Endothelial cell (in vitro differentiated cells): Measurements from ENCODE around the gene CLDN1. TPM values are rescaled to one million over a fixed set of nuclear protein-coding genes. Genes with fewer than 3 reads are reported as not detected.

Experiments used
- DNase-seq: peaks from one replicate; pipeline ENCODE4 v3.0.0; 2021; ENCODE audit warnings: low spot score
- H3K27ac Mint-ChIP-seq: one replicate; pipeline ENCODE4 v1.8.0; 2021; ENCODE audit warnings: mixed read lengths, inconsistent platforms; ENCODE audit not compliant: unreplicated experiment
- H3K27me3 Mint-ChIP-seq: one replicate; pipeline ENCODE4 v1.8.0; 2021; ENCODE audit warnings: mild to moderate bottlenecking, moderate library complexity, mixed read lengths, inconsistent platforms; ENCODE audit not compliant: unreplicated experiment
- H3K36me3 Mint-ChIP-seq: one replicate; pipeline ENCODE4 v1.8.0; 2021; ENCODE audit warnings: mild to moderate bottlenecking, low read depth, mixed read lengths, inconsistent platforms; ENCODE audit not compliant: unreplicated experiment
- H3K4me1 Mint-ChIP-seq: one replicate; pipeline ENCODE4 v1.8.0; 2021; ENCODE audit warnings: mild to moderate bottlenecking, mixed read lengths, inconsistent platforms; ENCODE audit not compliant: unreplicated experiment
- H3K4me3 Mint-ChIP-seq: one replicate; pipeline ENCODE4 v1.8.0; 2021; ENCODE audit warnings: mild to moderate bottlenecking, mixed read lengths, inconsistent platforms; ENCODE audit not compliant: unreplicated experiment
- H3K9me3 Mint-ChIP-seq: one replicate; pipeline ENCODE4 v1.8.0; 2021; ENCODE audit warnings: mixed read lengths, inconsistent platforms; ENCODE audit not compliant: unreplicated experiment
- CTCF ChIP-seq: fragments of 200-600 bp; sonication (generic); IDR thresholded peaks from one replicate; pipeline ENCODE4 v1.5.0; 2021; ENCODE audit warnings: antibody characterized with exemption; ENCODE audit not compliant: unreplicated experiment
- total RNA-seq: library from RNA; stranded (reverse); fragmentation: NEBNext Ultra II Directional; extraction: Animal tissue kit (Norgen Biotek cat#: 25700); gene quantifications from one replicate; pipeline ENCODE4 v1.2.1, GENCODE V29; 2021; ENCODE audit not compliant: unreplicated experiment

The CLDN1 gene
- total RNA-seq, 1 donor from 2014 or later = 0.13 TPM

DNA sequence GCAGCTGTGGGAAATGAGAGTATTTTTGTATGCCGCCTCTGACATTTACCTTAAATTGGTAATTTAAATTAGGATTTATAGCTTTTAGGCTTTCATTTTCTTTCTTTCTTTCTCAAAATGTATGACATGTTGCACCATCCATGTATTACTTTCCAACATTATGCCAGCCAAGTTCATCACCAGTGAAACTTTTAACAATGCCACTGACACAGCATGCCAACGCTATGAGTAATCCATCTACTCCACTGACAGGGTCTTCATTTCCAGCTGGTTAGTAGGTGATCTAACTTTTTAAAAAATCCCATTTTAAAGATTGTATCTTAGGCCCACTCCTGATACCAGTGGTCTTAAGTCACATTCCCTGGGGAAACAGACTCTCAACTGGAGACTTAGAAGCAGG is 43.9 kb upstream of the CLDN1 start:
- H3K9me3 Mint-ChIP-seq = no peaks in the 10 kb centered on the region
- no peaks in the 10 kb centered on the region for H3K36me3 Mint-ChIP-seq
- no peak for TF ChIP-seq CTCF
- no peak for DNase-seq
- H3K27ac Mint-ChIP-seq = no peak overlapping the region
- H3K4me3 Mint-ChIP-seq = no peak overlapping the region
- no peaks in the 10 kb centered on the region for H3K4me1 Mint-ChIP-seq
- H3K27me3 Mint-ChIP-seq = no peaks in the 10 kb centered on the region

DNA sequence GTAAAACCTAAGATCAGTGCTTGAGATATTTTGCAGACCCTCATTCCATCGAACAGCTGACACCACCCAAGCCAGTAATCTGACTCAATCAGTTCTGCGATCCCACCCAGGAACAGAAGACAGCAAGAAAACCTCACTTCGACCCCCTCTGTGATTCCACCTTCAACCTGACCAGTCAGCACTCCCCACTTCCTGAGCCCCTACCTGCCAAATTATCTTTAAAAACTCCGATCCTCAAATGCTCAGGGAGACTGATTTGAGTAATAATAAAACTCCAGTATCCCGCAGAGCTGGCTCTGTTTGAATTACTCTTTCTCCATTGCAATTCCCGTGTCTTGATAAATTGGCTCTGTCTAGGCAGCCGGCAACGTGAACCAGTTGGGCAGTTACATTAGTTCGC is 40.0 kb upstream of the CLDN1 start:
- no peaks in the 10 kb centered on the region for H3K36me3 Mint-ChIP-seq
- H3K27ac Mint-ChIP-seq = no peak overlapping the region
- no peaks in the 10 kb centered on the region for H3K9me3 Mint-ChIP-seq
- H3K4me1 Mint-ChIP-seq = no peaks in the 10 kb centered on the region
- no peak for DNase-seq
- no peak for TF ChIP-seq CTCF
- no peak overlapping the region for H3K4me3 Mint-ChIP-seq
- no peaks in the 10 kb centered on the region for H3K27me3 Mint-ChIP-seq

DNA sequence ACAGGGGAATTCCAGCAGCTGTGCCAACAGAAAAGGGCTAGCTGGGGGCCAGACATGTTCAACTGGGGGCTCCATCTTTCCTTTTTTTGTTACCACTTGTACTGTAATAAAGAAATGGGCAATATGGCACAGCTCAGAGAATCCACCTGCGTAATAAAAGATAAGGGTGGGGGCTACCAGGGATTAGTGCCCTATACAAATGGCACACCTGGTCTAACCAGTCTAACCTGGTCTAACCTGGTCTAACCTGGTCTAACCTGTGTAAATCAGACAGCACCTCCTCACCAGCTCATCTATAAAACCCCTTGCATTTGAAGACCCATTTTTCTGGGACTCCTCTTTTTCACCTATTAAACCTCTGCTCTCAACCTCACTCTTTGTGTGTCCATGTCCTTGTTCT is 39.5 kb upstream of the CLDN1 start:
- no peak overlapping the region for H3K27ac Mint-ChIP-seq

GRCh38 chr3:190360228-190360627 is 38.0 kb upstream of the CLDN1 start:
- no peaks in the 10 kb centered on the region for H3K4me1 Mint-ChIP-seq
- H3K27me3 Mint-ChIP-seq = peaks cover under 1% of the 10 kb centered on the region
- TF ChIP-seq CTCF = no peak
- no peak overlapping the region for H3K4me3 Mint-ChIP-seq
- H3K9me3 Mint-ChIP-seq = no peaks in the 10 kb centered on the region
- H3K36me3 Mint-ChIP-seq = no peaks in the 10 kb centered on the region
- DNase-seq = no peak
- no peak overlapping the region for H3K27ac Mint-ChIP-seq

More for the DNA sequence above, 39.5 kb upstream of the CLDN1 start:
- no peaks in the 10 kb centered on the region for H3K9me3 Mint-ChIP-seq
- TF ChIP-seq CTCF = no peak
- no peaks in the 10 kb centered on the region for H3K36me3 Mint-ChIP-seq
- H3K4me1 Mint-ChIP-seq = no peaks in the 10 kb centered on the region
- H3K4me3 Mint-ChIP-seq = no peak overlapping the region
- DNase-seq = no peak
- H3K27me3 Mint-ChIP-seq = no peaks in the 10 kb centered on the region

DNA sequence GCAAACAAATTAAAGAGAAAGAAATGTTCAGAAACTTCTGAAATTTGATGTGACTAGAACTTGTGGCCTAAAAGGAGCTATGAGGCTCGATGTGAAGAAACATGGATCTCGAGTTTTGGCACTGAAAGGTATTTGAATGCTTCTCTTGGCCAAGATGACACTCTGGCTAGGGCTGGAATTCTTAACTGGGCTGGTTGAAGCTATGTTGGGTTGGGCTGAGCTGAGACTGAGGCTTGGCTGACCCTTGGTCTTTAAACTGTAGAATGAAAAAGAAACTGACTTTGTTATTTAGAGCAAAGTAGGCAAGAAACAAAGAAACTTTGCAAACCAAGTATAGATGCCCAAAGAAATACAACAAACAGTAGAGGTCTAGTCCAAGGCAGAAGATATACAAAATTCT is 37.6 kb upstream of the CLDN1 start:
- H3K27me3 Mint-ChIP-seq = peaks cover 2% of the 10 kb centered on the region
- no peaks in the 10 kb centered on the region for H3K4me1 Mint-ChIP-seq
- no peak overlapping the region for H3K4me3 Mint-ChIP-seq
- no peaks in the 10 kb centered on the region for H3K9me3 Mint-ChIP-seq
- no peak overlapping the region for H3K27ac Mint-ChIP-seq
- no peak for DNase-seq
- H3K36me3 Mint-ChIP-seq = no peaks in the 10 kb centered on the region
- TF ChIP-seq CTCF = no peak
